Stimulated activated naive B cell treated with anti-CD40 and anti-IgM and Interleukin-4, amounts not matched to agents 10 μg/mL and 1 μg/mL and 100 μg/mL, for 72 hours (primary cell): Measurements from ENCODE around the gene CORO1A.
A peak's percentile ranks its signal among the peaks of the same experiment; 100 is the strongest.
"Not testable (repeated sequence)": the region's sequence is repeated elsewhere in the genome, so short reads cannot be mapped to it uniquely, and the experiment has no call there.

ENCODE experiments used
- ATAC-seq, 2 donors: fragments of 150-1000 bp; cut with Tn5 transposase; replicated peaks; 2 replicates each; pipeline ENCODE4 v1.10.0; 2021; ENCODE audit warnings: moderate library complexity in 1 of 2
- DNase-seq: peaks from one replicate; pipeline ENCODE4 v3.0.0; 2021
- H3K27ac Mint-ChIP-seq: one replicate; pipeline ENCODE4 v1.8.0; 2022; ENCODE audit warnings: mild to moderate bottlenecking, mixed read lengths
- H3K27me3 Mint-ChIP-seq, 2 donors: one replicate each; pipeline ENCODE4 v1.8.0; 2022; ENCODE audit warnings: mixed read lengths in 2 of 2
- H3K36me3 Mint-ChIP-seq, 2 donors: one replicate each; pipeline ENCODE4 v1.8.0; 2022; ENCODE audit warnings: mixed read lengths in 2 of 2, mild to moderate bottlenecking in 1 of 2
- H3K4me1 Mint-ChIP-seq, 2 donors: one replicate each; pipeline ENCODE4 v1.8.0; 2022; ENCODE audit warnings: mixed read lengths in 2 of 2, mild to moderate bottlenecking in 1 of 2
- H3K4me3 Mint-ChIP-seq, 2 donors: one replicate each; pipeline ENCODE4 v1.8.0; 2022; ENCODE audit warnings: mild to moderate bottlenecking in 2 of 2, mixed read lengths in 2 of 2, moderate library complexity in 1 of 2
- H3K9me3 Mint-ChIP-seq, 2 donors: one replicate each; pipeline ENCODE4 v1.8.0; 2022; ENCODE audit warnings: mixed read lengths in 2 of 2, mild to moderate bottlenecking in 1 of 2

Gene CORO1A

GRCh38 chr16:30152517-30152916 is 30.9 kb upstream of the CORO1A start:
- Mint-ChIP-seq H3K27me3 (no peaks in the 10 kb centered on the region), H3K9me3 (peaks cover 0 to 2% of the 10 kb centered on the region in 2 donors), H3K4me1 (peaks cover 0 to 4% of the 10 kb centered on the region in 2 donors), H3K4me3 (no peak overlapping the region), H3K36me3 (peaks cover 2 to 4% of the 10 kb centered on the region in 2 donors), H3K27ac (no peak overlapping the region)
- DNase-seq (no peak), ATAC-seq (no peak)

- Mint-ChIP-seq H3K9me3 (no peaks in the 10 kb centered on the region), H3K27ac (no peak overlapping the region), H3K4me1 (peaks cover 0 to 4% of the 10 kb centered on the region in 2 donors), H3K4me3 (no peak overlapping the region), H3K27me3 (no peaks in the 10 kb centered on the region), H3K36me3 (no peaks in the 10 kb centered on the region)
- no peak for ATAC-seq
- no peak for DNase-seq
These were observed 28.2 kb upstream of the CORO1A start for GRCh38 chr16:30155188-30155587.

- no peaks in the 10 kb centered on the region for H3K4me1 Mint-ChIP-seq
- no peak for DNase-seq
- ATAC-seq, result no peak
- no peak overlapping the region for H3K27ac Mint-ChIP-seq
- H3K36me3 Mint-ChIP-seq, result no peaks in the 10 kb centered on the region
- no peaks in the 10 kb centered on the region for H3K27me3 Mint-ChIP-seq
- H3K9me3 Mint-ChIP-seq, result no peaks in the 10 kb centered on the region
- no peak overlapping the region for H3K4me3 Mint-ChIP-seq
These were observed 26.2 kb upstream of the CORO1A start for GRCh38 chr16:30157214-30157613.

- no peak for DNase-seq
These were observed 19.9 kb upstream of the CORO1A start for GRCh38 chr16:30163538-30163937.

GRCh38 chr16:30166202-30166902 is 17.1 kb upstream of the CORO1A start:
- peak overlapping the region in 1 of 2 donors; percentile 47 for H3K4me3 Mint-ChIP-seq
- no peaks in the 10 kb centered on the region for H3K27me3 Mint-ChIP-seq
- H3K9me3 Mint-ChIP-seq, result peaks cover 3 to 6% of the 10 kb centered on the region in 2 donors
- ATAC-seq (peak; percentile 100), DNase-seq (peak; percentile 42)
- H3K4me1 Mint-ChIP-seq, result peaks cover 19 to 31% of the 10 kb centered on the region in 2 donors
- no peaks in the 10 kb centered on the region for H3K36me3 Mint-ChIP-seq
- peak overlapping the region; percentile 83 for H3K27ac Mint-ChIP-seq

More at GRCh38 chr16:30163538-30163937, 19.9 kb upstream of the CORO1A start:
- Mint-ChIP-seq H3K4me3 (no peak overlapping the region), H3K9me3 (peaks cover 3 to 6% of the 10 kb centered on the region in 2 donors), H3K4me1 (peaks cover 19 to 31% of the 10 kb centered on the region in 2 donors), H3K27ac (no peak overlapping the region), H3K36me3 (no peaks in the 10 kb centered on the region), H3K27me3 (no peaks in the 10 kb centered on the region)
- no peak for ATAC-seq

GRCh38 chr16:30168746-30169145 is 14.7 kb upstream of the CORO1A start:
- ATAC-seq, H3K4me3 Mint-ChIP-seq, H3K27ac Mint-ChIP-seq, DNase-seq, H3K27me3 Mint-ChIP-seq, H3K36me3 Mint-ChIP-seq, H3K9me3 Mint-ChIP-seq: not testable (repeated sequence)
- peaks cover 19 to 31% of the 10 kb centered on the region in 2 donors for H3K4me1 Mint-ChIP-seq

GRCh38 chr16:30169416-30169815 is 14.0 kb upstream of the CORO1A start:
- not testable (repeated sequence) for DNase-seq, H3K27me3 Mint-ChIP-seq, H3K36me3 Mint-ChIP-seq, H3K4me3 Mint-ChIP-seq, H3K27ac Mint-ChIP-seq, H3K9me3 Mint-ChIP-seq, ATAC-seq
- H3K4me1 Mint-ChIP-seq, result peaks cover 19 to 31% of the 10 kb centered on the region in 2 donors

GRCh38 chr16:30170145-30170544 is 13.3 kb upstream of the CORO1A start:
- H3K27ac Mint-ChIP-seq, H3K27me3 Mint-ChIP-seq, H3K9me3 Mint-ChIP-seq, ATAC-seq, H3K4me3 Mint-ChIP-seq, DNase-seq, H3K36me3 Mint-ChIP-seq: not testable (repeated sequence)
- H3K4me1 Mint-ChIP-seq, result peaks cover 14 to 24% of the 10 kb centered on the region in 2 donors

- Mint-ChIP-seq H3K27me3 (no peaks in the 10 kb centered on the region), H3K4me3 (no peak overlapping the region), H3K36me3 (no peaks in the 10 kb centered on the region), H3K4me1 (no peaks in the 10 kb centered on the region), H3K9me3 (no peaks in the 10 kb centered on the region), H3K27ac (no peak overlapping the region)
- DNase-seq, result no peak
- ATAC-seq, result no peak
These were observed 10.3 kb upstream of the CORO1A start for GRCh38 chr16:30173054-30173453.

GRCh38 chr16:30176876-30177275 is 6.5 kb upstream of the CORO1A start:
- H3K4me3 Mint-ChIP-seq, DNase-seq, H3K27ac Mint-ChIP-seq, H3K9me3 Mint-ChIP-seq, H3K36me3 Mint-ChIP-seq, ATAC-seq, H3K27me3 Mint-ChIP-seq: not testable (repeated sequence)
- H3K4me1 Mint-ChIP-seq, result peaks cover 4 to 14% of the 10 kb centered on the region in 2 donors

- Mint-ChIP-seq H3K36me3 (peaks cover 4 to 8% of the 10 kb centered on the region in 2 donors), H3K27ac (no peak overlapping the region), H3K27me3 (no peaks in the 10 kb centered on the region), H3K9me3 (no peaks in the 10 kb centered on the region), H3K4me3 (no peak overlapping the region), H3K4me1 (peaks cover 16 to 28% of the 10 kb centered on the region in 2 donors)
- ATAC-seq (no peak), DNase-seq (no peak)
These were observed 4.2 kb upstream of the CORO1A start for GRCh38 chr16:30179195-30179594.

GRCh38 chr16:30179931-30180330 is 3.5 kb upstream of the CORO1A start:
- H3K4me1 Mint-ChIP-seq, result peaks cover 20 to 35% of the 10 kb centered on the region in 2 donors
- H3K27ac Mint-ChIP-seq, result no peak overlapping the region
- H3K27me3 Mint-ChIP-seq, result no peaks in the 10 kb centered on the region
- no peaks in the 10 kb centered on the region for H3K9me3 Mint-ChIP-seq
- peaks cover 12 to 15% of the 10 kb centered on the region in 2 donors for H3K36me3 Mint-ChIP-seq
- DNase-seq, result no peak
- ATAC-seq, result no peak
- H3K4me3 Mint-ChIP-seq, result no peak overlapping the region

- DNase-seq (no peak), ATAC-seq (no peak)
- no peaks in the 10 kb centered on the region for H3K9me3 Mint-ChIP-seq
- no peaks in the 10 kb centered on the region for H3K27me3 Mint-ChIP-seq
- peaks cover 21 to 40% of the 10 kb centered on the region in 2 donors for H3K4me1 Mint-ChIP-seq
- H3K27ac Mint-ChIP-seq, result no peak overlapping the region
- peaks cover 20 to 23% of the 10 kb centered on the region in 2 donors for H3K36me3 Mint-ChIP-seq
- H3K4me3 Mint-ChIP-seq, result no peak overlapping the region
These were observed 2.7 kb upstream of the CORO1A start for GRCh38 chr16:30180741-30181140.

- ATAC-seq, result peak; percentile 63 to 70
- H3K9me3 Mint-ChIP-seq, result no peaks in the 10 kb centered on the region
- H3K27me3 Mint-ChIP-seq, result no peaks in the 10 kb centered on the region
- peaks cover 42 to 47% of the 10 kb centered on the region in 2 donors for H3K36me3 Mint-ChIP-seq
- peak; percentile 83 for DNase-seq
- H3K4me1 Mint-ChIP-seq, result peaks cover 37 to 59% of the 10 kb centered on the region in 2 donors
- peak overlapping the region; percentile 98 to 99 for H3K4me3 Mint-ChIP-seq
- H3K27ac Mint-ChIP-seq, result peak overlapping the region; percentile 99
These were observed 891 bp downstream of the CORO1A start for GRCh38 chr16:30184096-30184890.
